IMR-90 (cell line): ENCODE data around the gene NXPH2. TPM values are rescaled to one million over a fixed set of nuclear protein-coding genes. Genes with fewer than 3 reads are reported as not detected.

Experiments used
- ATAC-seq: fragments of 200-7000 bp; cut with Tn5 transposase; 2 replicates; pipeline ENCODE4 v1.9.1; 2020; ENCODE audit warnings: low read depth, mild to moderate bottlenecking, moderate library complexity
- BruUV-seq: library from RNA; stranded (reverse); fragments of 400-500 nt; replicated peaks from 2 replicates; lab custom pipeline; 2021; lab: Mats Ljungman, UMichigan
- CTCF ChIA-PET: fragments of 300-600 bp; formaldehyde crosslinking; extraction: SDS; loops from one replicate; lab custom pipeline; 2021; ENCODE audit warnings: antibody characterized with exemption; lab: Yijun Ruan, JAX
- POLR2A ChIA-PET: fragments of 300-600 bp; sonication (Branson Sonifier 250); formaldehyde crosslinking; loops from one replicate; lab custom pipeline; 2022; ENCODE audit warnings: antibody characterized with exemption; ENCODE audit not compliant: unreplicated experiment; lab: Charles Lee
- DNase-seq: peaks from one replicate; pipeline ENCODE4 v3.0.0; 2013
- H2AFZ ChIP-seq: replicated peaks from 2 replicates; pipeline ENCODE3; 2013; ENCODE audit warnings: low read length, mild to moderate bottlenecking; ENCODE audit not compliant: poor library complexity
- H2AK5ac ChIP-seq: 2 replicates; pipeline ENCODE4 v1.6.1; 2013; ENCODE audit warnings: low read depth, low read length, inconsistent platforms
- H2AK9ac ChIP-seq: replicated peaks from 2 replicates; pipeline ENCODE3; 2013; ENCODE audit warnings: mild to moderate bottlenecking, low read depth, low read length, moderate library complexity; ENCODE audit not compliant: poor library complexity
- H2BK120ac ChIP-seq: 2 replicates; pipeline ENCODE4 v1.6.1; 2013; ENCODE audit warnings: low read depth, low read length, inconsistent platforms
- H2BK15ac ChIP-seq: 3 replicates; pipeline ENCODE4 v1.6.1; 2013; ENCODE audit warnings: low read depth, low read length, inconsistent platforms
- H2BK20ac ChIP-seq: 2 replicates; pipeline ENCODE4 v1.6.1; 2013; ENCODE audit warnings: low read depth, mild to moderate bottlenecking, inconsistent platforms, low read length, moderate library complexity
- H2BK5ac ChIP-seq: 2 replicates; pipeline ENCODE4 v1.6.1; 2013; ENCODE audit warnings: mild to moderate bottlenecking, low read depth, low read length, inconsistent platforms; ENCODE audit not compliant: poor library complexity, severe bottlenecking
- H3K14ac ChIP-seq: replicated peaks from 2 replicates; pipeline ENCODE4 v1.6.1; 2013; ENCODE audit warnings: low read depth, low read length, inconsistent platforms
- H3K18ac ChIP-seq: 2 replicates; pipeline ENCODE4 v1.6.1; 2013; ENCODE audit warnings: low read depth, low read length, control low read depth
- H3K23ac ChIP-seq: 2 replicates; pipeline ENCODE4 v1.6.1; 2013; ENCODE audit warnings: low read depth, low read length, inconsistent platforms
- H3K27ac ChIP-seq: 2 replicates; pipeline ENCODE4 v1.5.1; 2013; ENCODE audit warnings: mild to moderate bottlenecking, control low read depth, low read length; ENCODE audit not compliant: insufficient read depth
- H3K27me3 ChIP-seq: 2 replicates; pipeline ENCODE4 v1.6.1; 2013; ENCODE audit warnings: low read length; ENCODE audit not compliant: control insufficient read depth, insufficient read depth
- H3K36me3 ChIP-seq: 2 replicates; pipeline ENCODE4 v1.6.1; 2013; ENCODE audit warnings: low read length, mixed read lengths; ENCODE audit not compliant: control insufficient read depth, insufficient read depth
- H3K4ac ChIP-seq: 2 replicates; pipeline ENCODE4 v1.6.1; 2013; ENCODE audit warnings: low read depth, low read length, inconsistent platforms
- H3K4me1 ChIP-seq: 2 replicates; pipeline ENCODE4 v1.6.1; 2013; ENCODE audit warnings: low read length, mixed read lengths; ENCODE audit not compliant: control insufficient read depth, insufficient read depth
- H3K4me2 ChIP-seq: 2 replicates; pipeline ENCODE4 v1.6.1; 2013; ENCODE audit warnings: low read depth, mild to moderate bottlenecking, control low read depth, low read length, moderate library complexity
- H3K4me3 ChIP-seq: 2 replicates; pipeline ENCODE4 v1.5.1; 2013; ENCODE audit warnings: low read depth, mild to moderate bottlenecking, control low read depth, low read length, moderate library complexity; ENCODE audit not compliant: insufficient read depth
- H3K56ac ChIP-seq: 2 replicates; pipeline ENCODE4 v1.6.1; 2013; ENCODE audit warnings: low read length, inconsistent platforms; ENCODE audit not compliant: insufficient read depth; ENCODE audit errors: extremely low read depth
- H3K79me1 ChIP-seq, 2 experiments: 2 replicates each; pipeline ENCODE4 v1.6.1; 2013; ENCODE audit warnings: low read length in 2 of 2, inconsistent platforms in 1 of 2, low read depth in 1 of 2
- H3K9ac ChIP-seq: 2 replicates; pipeline ENCODE4 v1.6.1; 2013; ENCODE audit warnings: low read depth, low read length, control low read depth
- H3K9me1 ChIP-seq: 2 replicates; pipeline ENCODE4 v1.6.1; 2013; ENCODE audit warnings: low read length, inconsistent platforms; ENCODE audit not compliant: insufficient read depth
- H3K9me3 ChIP-seq: 2 replicates; pipeline ENCODE4 v1.6.1; 2013; ENCODE audit warnings: low read length; ENCODE audit not compliant: control insufficient read depth, insufficient read depth
- H4K20me1 ChIP-seq: 2 replicates; pipeline ENCODE4 v1.6.1; 2013; ENCODE audit warnings: low read length, inconsistent platforms; ENCODE audit not compliant: insufficient read depth
- H4K5ac ChIP-seq: 2 replicates; pipeline ENCODE4 v1.6.1; 2013; ENCODE audit warnings: mild to moderate bottlenecking, low read depth, low read length, control low read depth
- H4K8ac ChIP-seq, 2 experiments: 2 replicates each; pipeline ENCODE4 v1.6.1; 2013; ENCODE audit warnings: low read depth in 2 of 2, low read length in 2 of 2, control low read depth in 1 of 2, inconsistent platforms in 1 of 2
- H4K91ac ChIP-seq: 2 replicates; pipeline ENCODE4 v1.6.1; 2013; ENCODE audit warnings: low read depth, low read length, inconsistent platforms; ENCODE audit not compliant: insufficient read depth
- BHLHE40 ChIP-seq: fragments of 150-350 bp; IDR thresholded peaks from 2 replicates; pipeline ENCODE4 v1.6.1; 2016; ENCODE audit warnings: mild to moderate bottlenecking, low read depth, low read length
- CEBPB ChIP-seq: IDR thresholded peaks from 2 replicates; pipeline ENCODE4 v1.6.1; 2012; ENCODE audit warnings: low read depth, low read length, improper control_type of control experiment
- CHD1 ChIP-seq: IDR thresholded peaks from 2 replicates; pipeline ENCODE4 v1.6.1; 2012; ENCODE audit warnings: low read depth, low read length, improper control_type of control experiment
- FOS ChIP-seq: fragments of 150-350 bp; IDR thresholded peaks from 2 replicates; pipeline ENCODE4 v1.6.1; 2016; ENCODE audit warnings: low read depth, low read length
- MAFK ChIP-seq: IDR thresholded peaks from 2 replicates; pipeline ENCODE4 v1.6.1; 2012; ENCODE audit warnings: low read depth, low read length, improper control_type of control experiment
- MAZ ChIP-seq: IDR thresholded peaks from 2 replicates; pipeline ENCODE4 v1.6.1; 2012; ENCODE audit warnings: low read depth, mild to moderate bottlenecking, low read length, improper control_type of control experiment, moderate library complexity, borderline replicate concordance
- MXI1 ChIP-seq: IDR thresholded peaks from 2 replicates; pipeline ENCODE4 v1.6.1; 2012; ENCODE audit warnings: low read depth, mild to moderate bottlenecking, low read length, moderate library complexity, borderline replicate concordance
- NFE2L2 ChIP-seq: fragments of 150-350 bp; IDR thresholded peaks from 2 replicates; pipeline ENCODE4 v1.6.1; 2016; ENCODE audit warnings: low read depth, mild to moderate bottlenecking, low read length
- POLR2A ChIP-seq: IDR thresholded peaks from 2 replicates; pipeline ENCODE4 v1.6.1; 2012; ENCODE audit warnings: mild to moderate bottlenecking, low read depth, low read length
- RAD21 ChIP-seq: IDR thresholded peaks from 2 replicates; pipeline ENCODE4 v1.6.1; 2012; ENCODE audit warnings: low read length, improper control_type of control experiment
- RCOR1 ChIP-seq: IDR thresholded peaks from 2 replicates; pipeline ENCODE4 v1.6.1; 2012; ENCODE audit warnings: mild to moderate bottlenecking, low read length, improper control_type of control experiment; ENCODE audit not compliant: insufficient replicate concordance
- RFX5 ChIP-seq: IDR thresholded peaks from 2 replicates; pipeline ENCODE4 v1.8.0; 2012; ENCODE audit warnings: low read depth, mild to moderate bottlenecking, low read length, moderate library complexity
- SMC3 ChIP-seq: fragments of 150-350 bp; IDR thresholded peaks from 2 replicates; pipeline ENCODE4 v1.6.1; 2016; ENCODE audit warnings: low read depth, mild to moderate bottlenecking, antibody characterized with exemption, low read length, moderate library complexity
- WGBS, 2 experiments: methylation state at CpG; one replicate each; pipeline versions ENCODE4 v1.1.5 to v1.1.7; 2013; ENCODE audit warnings: missing lambda C conversion rate in 2 of 2; ENCODE audit not compliant: insufficient read length in 1 of 2; ENCODE audit errors: extremely low coverage in 2 of 2; 5-methylcytosine and 5-hydroxymethylcytosine counted together
- dilution Hi-C: fragments of 300-500 bp; cut with HindIII; formaldehyde crosslinking; loops from one replicate; pipeline ENCODE4 v1.14.3; 2018; ENCODE audit warnings: low sequenced_read_pairs; ENCODE audit not compliant: unreplicated experiment
- in situ Hi-C: fragments of 300-500 bp; cut with MboI; formaldehyde crosslinking; loops from 3 replicates; pipeline ENCODE4 v1.14.3; 2019; ENCODE audit warnings: low sequenced_read_pairs, inconsistent platforms, mixed read lengths
- intact Hi-C: fragments of 100-400 bp; cut with micrococcal nuclease; formaldehyde crosslinking; loops from 2 replicates; pipeline ENCODE4 v1.10.0; 2022
- polyA plus RNA-seq, 3 experiments: library from polyadenylated mRNA; depleted of rRNA; stranded (reverse); fragments of >200 nt; gene quantifications; 2 replicates each; pipeline ENCODE4 v1.2.3, GENCODE V29; 2012; ENCODE audit warnings: low replicate concordance in 1 of 3
- total RNA-seq: library from RNA; depleted of rRNA; stranded (reverse); fragments of >200 nt; gene quantifications from 2 replicates; pipeline ENCODE4 v1.2.3, GENCODE V29; 2012
- TF ChIP-seq, protein P1 (sequence below): fragments of 150-350 bp; IDR thresholded peaks from 2 replicates; pipeline ENCODE4 v1.6.1; 2016; ENCODE audit warnings: low read depth, mild to moderate bottlenecking, low read length, moderate library complexity, borderline replicate concordance
- TF ChIP-seq, protein P2 (sequence below): fragments of 150-350 bp; IDR thresholded peaks from 2 replicates; pipeline ENCODE4 v1.6.1; 2017; ENCODE audit warnings: mild to moderate bottlenecking, antibody characterized with exemption, low read length, low read depth
- TF ChIP-seq, protein P3 (sequence below): conservative IDR thresholded peaks from 2 replicates; pipeline ENCODE4 v1.5.1; 2012; ENCODE audit warnings: mild to moderate bottlenecking, low read depth, low read length, improper control_type of control experiment

Gene NXPH2
- total and polyA plus RNA-seq, 2 of the 4 experiments (the other 2 are of a cell fraction): not detected

DNA sequence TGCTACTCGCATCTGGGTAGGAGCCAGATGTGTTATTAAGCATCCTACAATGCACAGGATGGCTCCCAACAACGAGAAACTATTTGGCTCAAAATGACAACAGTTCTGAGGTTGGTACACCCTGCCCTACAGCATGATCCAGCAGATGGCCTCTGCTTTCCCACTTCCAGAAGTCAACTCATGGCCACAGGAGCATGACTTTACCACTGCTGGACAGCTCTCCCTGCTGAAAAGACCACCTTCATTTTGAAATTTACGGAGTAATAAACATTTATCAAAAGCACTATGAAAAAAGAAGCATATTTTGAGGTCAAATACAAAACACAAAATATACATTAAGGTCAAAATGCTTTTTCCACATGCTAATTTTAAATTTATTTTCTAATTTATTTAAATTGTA, 13.7 kb downstream of the NXPH2 start:
- WGBS, 2 experiments: no CpG with 5 or more reads among the region's 3 CpGs
- ChIA-PET CTCF (no interaction called here), POLR2A (no interaction called here)
- H3K4me2 ChIP-seq: no peak overlapping the region
- no peak overlapping the region for H2AK9ac ChIP-seq
- no peak overlapping the region for H3K56ac ChIP-seq
- ATAC-seq (no peak), DNase-seq (no peak)
- no peak overlapping the region for H4K5ac ChIP-seq
- no peak overlapping the region for H4K8ac ChIP-seq
- in situ Hi-C loops: no loop called here
- no peaks in the 10 kb centered on the region for H3K9me3 ChIP-seq
- H2BK5ac ChIP-seq: no peak overlapping the region
- H3K4me3 ChIP-seq: no peak overlapping the region
- H3K27me3 ChIP-seq: no peaks in the 10 kb centered on the region
- dilution Hi-C loops: no loop called here
- no peak overlapping the region for H4K91ac ChIP-seq
- H2AK5ac ChIP-seq: no peak overlapping the region
- TF ChIP-seq FOS (no peak), CEBPB (no peak), CHD1 (no peak), MAZ (no peak), NFE2L2 (no peak), RFX5 (no peak), RCOR1 (no peak), SMC3 (no peak), RAD21 (no peak), MAFK (no peak), MXI1 (no peak), BHLHE40 (no peak), POLR2A (no peak)
- TF ChIP-seq, protein P1, sequence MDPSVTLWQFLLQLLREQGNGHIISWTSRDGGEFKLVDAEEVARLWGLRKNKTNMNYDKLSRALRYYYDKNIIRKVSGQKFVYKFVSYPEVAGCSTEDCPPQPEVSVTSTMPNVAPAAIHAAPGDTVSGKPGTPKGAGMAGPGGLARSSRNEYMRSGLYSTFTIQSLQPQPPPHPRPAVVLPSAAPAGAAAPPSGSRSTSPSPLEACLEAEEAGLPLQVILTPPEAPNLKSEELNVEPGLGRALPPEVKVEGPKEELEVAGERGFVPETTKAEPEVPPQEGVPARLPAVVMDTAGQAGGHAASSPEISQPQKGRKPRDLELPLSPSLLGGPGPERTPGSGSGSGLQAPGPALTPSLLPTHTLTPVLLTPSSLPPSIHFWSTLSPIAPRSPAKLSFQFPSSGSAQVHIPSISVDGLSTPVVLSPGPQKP: no peak
- TF ChIP-seq, protein P2, sequence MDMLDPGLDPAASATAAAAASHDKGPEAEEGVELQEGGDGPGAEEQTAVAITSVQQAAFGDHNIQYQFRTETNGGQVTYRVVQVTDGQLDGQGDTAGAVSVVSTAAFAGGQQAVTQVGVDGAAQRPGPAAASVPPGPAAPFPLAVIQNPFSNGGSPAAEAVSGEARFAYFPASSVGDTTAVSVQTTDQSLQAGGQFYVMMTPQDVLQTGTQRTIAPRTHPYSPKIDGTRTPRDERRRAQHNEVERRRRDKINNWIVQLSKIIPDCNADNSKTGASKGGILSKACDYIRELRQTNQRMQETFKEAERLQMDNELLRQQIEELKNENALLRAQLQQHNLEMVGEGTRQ: no peak
- TF ChIP-seq, protein P3, sequence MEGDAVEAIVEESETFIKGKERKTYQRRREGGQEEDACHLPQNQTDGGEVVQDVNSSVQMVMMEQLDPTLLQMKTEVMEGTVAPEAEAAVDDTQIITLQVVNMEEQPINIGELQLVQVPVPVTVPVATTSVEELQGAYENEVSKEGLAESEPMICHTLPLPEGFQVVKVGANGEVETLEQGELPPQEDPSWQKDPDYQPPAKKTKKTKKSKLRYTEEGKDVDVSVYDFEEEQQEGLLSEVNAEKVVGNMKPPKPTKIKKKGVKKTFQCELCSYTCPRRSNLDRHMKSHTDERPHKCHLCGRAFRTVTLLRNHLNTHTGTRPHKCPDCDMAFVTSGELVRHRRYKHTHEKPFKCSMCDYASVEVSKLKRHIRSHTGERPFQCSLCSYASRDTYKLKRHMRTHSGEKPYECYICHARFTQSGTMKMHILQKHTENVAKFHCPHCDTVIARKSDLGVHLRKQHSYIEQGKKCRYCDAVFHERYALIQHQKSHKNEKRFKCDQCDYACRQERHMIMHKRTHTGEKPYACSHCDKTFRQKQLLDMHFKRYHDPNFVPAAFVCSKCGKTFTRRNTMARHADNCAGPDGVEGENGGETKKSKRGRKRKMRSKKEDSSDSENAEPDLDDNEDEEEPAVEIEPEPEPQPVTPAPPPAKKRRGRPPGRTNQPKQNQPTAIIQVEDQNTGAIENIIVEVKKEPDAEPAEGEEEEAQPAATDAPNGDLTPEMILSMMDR: no peak
- H4K20me1 ChIP-seq: no peaks in the 10 kb centered on the region
- H3K14ac ChIP-seq: no peak overlapping the region
- H2AFZ ChIP-seq: no peak overlapping the region
- H3K18ac ChIP-seq: no peak overlapping the region
- no peaks in the 10 kb centered on the region for H3K4me1 ChIP-seq
- H3K9me1 ChIP-seq: no peaks in the 10 kb centered on the region
- no peak overlapping the region for H3K23ac ChIP-seq
- no peak overlapping the region for H3K9ac ChIP-seq
- H3K27ac ChIP-seq: no peak overlapping the region
- no TSS peak for BruUV-seq
- H3K36me3 ChIP-seq: no peaks in the 10 kb centered on the region
- intact Hi-C loops: loop anchor here (5.0 kb wide), 1 partner anchor 881 kb away; no protein-coding TSS in a partner anchor
- H3K79me1 ChIP-seq: no peaks in the 10 kb centered on the region
- H2BK120ac ChIP-seq: no peak overlapping the region
- no peak overlapping the region for H2BK15ac ChIP-seq
- no peak overlapping the region for H3K4ac ChIP-seq
- H2BK20ac ChIP-seq: no peak overlapping the region
